Esophagus squamous epithelium (tissue), 5 donors: ENCODE results near the gene KREMEN1. TPM values are rescaled to one million over a fixed set of nuclear protein-coding genes. Genes with fewer than 3 reads are reported as not detected.

ENCODE experiments used
- DNase-seq: peaks from one replicate; lab custom pipeline; 2025; lab: John Stamatoyannopoulos, UW
- H3K27ac ChIP-seq, 4 donors: fragments of 200-600 bp; sonication (generic); one replicate each; pipeline ENCODE4 v1.5.1; 2016 to 2019; ENCODE audit warnings: mild to moderate bottlenecking in 1 of 4
- H3K27me3 ChIP-seq, 4 donors: fragments of 200-600 bp; sonication (generic); 1 replicate in 3 of 4; 2 replicates in 1 of 4; pipeline versions ENCODE4 v1.5.1 to v1.6.0; 2017 to 2021; ENCODE audit warnings: antibody characterized with exemption in 1 of 4
- H3K36me3 ChIP-seq, 3 donors: fragments of 200-600 bp; sonication (generic); one replicate each; pipeline ENCODE4 v1.5.1; 2016 to 2019
- H3K4me1 ChIP-seq, 3 donors: fragments of 200-600 bp; sonication (generic); one replicate each; pipeline ENCODE4 v1.5.1; 2017 to 2019
- H3K4me3 ChIP-seq, 4 donors: fragments of 200-600 bp; sonication (generic); 1 replicate in 3 of 4; 2 replicates in 1 of 4; pipeline ENCODE4 v1.5.1; 2016 to 2019; ENCODE audit warnings: mild to moderate bottlenecking in 2 of 4, moderate library complexity in 1 of 4
- H3K9me3 ChIP-seq, 3 donors: fragments of 200-600 bp; sonication (generic); one replicate each; pipeline ENCODE4 v1.5.1; 2016 to 2019
- CTCF ChIP-seq, 6 experiments: fragments of 450-650 bp in 4 of 6; fragments of 200-600 bp in 2 of 6; sonication (generic) in 2 of 6; IDR thresholded peaks; one replicate each; pipeline ENCODE4 v1.5.1; 2016 to 2019; ENCODE audit warnings: antibody characterized with exemption in 6 of 6, mild to moderate bottlenecking in 4 of 6, moderate library complexity in 4 of 6
- POLR2A ChIP-seq, 4 donors: fragments of 450-650 bp; IDR thresholded peaks; one replicate each; pipeline ENCODE4 v1.6.1; 2017; ENCODE audit warnings: antibody characterized with exemption in 4 of 4, mild to moderate bottlenecking in 4 of 4, moderate library complexity in 3 of 4
- WGBS, 2 donors: methylation state at CpG; one replicate each; pipeline ENCODE4 v1.1.5; 2018; 5-methylcytosine and 5-hydroxymethylcytosine counted together
- intact Hi-C: fragments of 100-400 bp; cut with DNase I; formaldehyde crosslinking; loops from one replicate; pipeline ENCODE4 v1.15.0; 2022
- total RNA-seq, 4 donors: library from RNA; depleted of rRNA; stranded (reverse); fragments of >200 nt; gene quantifications; one replicate each; pipeline ENCODE4 v1.1.0, GENCODE V29; 2016
- donor health status: DM: yes; HTN: yes; CAD: no.

Gene KREMEN1
- total RNA-seq, 4 donors from 2014 or later, result 34.3 to 64.8 (median 47.7) TPM

- H3K36me3 ChIP-seq, result peaks cover 0 to 10% (median 4%) of the 10 kb centered on the region in 3 donors
- no peak overlapping the region for H3K27ac ChIP-seq
- TF ChIP-seq CTCF (IDR thresholded peaks at IDR 0.05) (no peak), POLR2A (IDR thresholded peaks at IDR 0.05) (no peak)
- 79 to 81% methylated on average over 5 to 14 of the region's 14 CpGs for WGBS, 2 donors
- peaks cover 0 to 1% (median 0%) of the 10 kb centered on the region in 3 donors for H3K4me1 ChIP-seq
- intact Hi-C loops, result no loop called here
- no peak for DNase-seq
- no peaks in the 10 kb centered on the region for H3K27me3 ChIP-seq
- no peak overlapping the region for H3K4me3 ChIP-seq
- no peaks in the 10 kb centered on the region for H3K9me3 ChIP-seq
Observed at GRCh38 chr22:29055192-29055830, 17.5 kb upstream of the KREMEN1 start.

- no peak for DNase-seq
- no peaks in the 10 kb centered on the region for H3K27me3 ChIP-seq
- TF ChIP-seq CTCF (IDR thresholded peaks at IDR 0.05), result no peak
- no peak for TF ChIP-seq POLR2A (IDR thresholded peaks at IDR 0.05)
- H3K9me3 ChIP-seq, result no peaks in the 10 kb centered on the region
- no peaks in the 10 kb centered on the region for H3K36me3 ChIP-seq
- intact Hi-C loops, result no loop called here
- H3K4me1 ChIP-seq, result no peaks in the 10 kb centered on the region
- 94 to 96% methylated on average over 3 of the region's 3 CpGs for WGBS, 2 donors
- H3K27ac ChIP-seq, result no peak overlapping the region
- H3K4me3 ChIP-seq, result no peak overlapping the region
Observed at GRCh38 chr22:29056472-29056871, 16.4 kb upstream of the KREMEN1 start.

- intact Hi-C loops, result no loop called here
- Histone ChIP-seq H3K27me3 (no peaks in the 10 kb centered on the region), H3K4me3 (no peak overlapping the region), H3K4me1 (no peaks in the 10 kb centered on the region), H3K36me3 (no peaks in the 10 kb centered on the region), H3K27ac (no peak overlapping the region), H3K9me3 (no peaks in the 10 kb centered on the region)
- no peak for TF ChIP-seq POLR2A (IDR thresholded peaks at IDR 0.05)
- no peak for TF ChIP-seq CTCF (IDR thresholded peaks at IDR 0.05)
- WGBS, 2 donors, result 72 to 81% methylated on average over 11 of the region's 12 CpGs
- no peak for DNase-seq
Observed at GRCh38 chr22:29060251-29060869, 12.5 kb upstream of the KREMEN1 start.

- H3K36me3 ChIP-seq, result no peaks in the 10 kb centered on the region
- WGBS, 2 donors, result 51 to 68% methylated on average over 6 to 7 of the region's 7 CpGs
- DNase-seq, result no peak
- intact Hi-C loops, result no loop called here
- TF ChIP-seq POLR2A (IDR thresholded peaks at IDR 0.05), result no peak
- no peak for TF ChIP-seq CTCF (IDR thresholded peaks at IDR 0.05)
- H3K27ac ChIP-seq, result no peak overlapping the region
- no peaks in the 10 kb centered on the region for H3K4me1 ChIP-seq
- no peaks in the 10 kb centered on the region for H3K27me3 ChIP-seq
- no peaks in the 10 kb centered on the region for H3K9me3 ChIP-seq
- H3K4me3 ChIP-seq, result no peak overlapping the region
Observed at GRCh38 chr22:29060931-29061330, 11.9 kb upstream of the KREMEN1 start.

GRCh38 chr22:29061773-29062172 lies 11.1 kb upstream of the KREMEN1 start, which contains the start of gene C22orf31:
Gene C22orf31, minus strand, starts transcription at chr22:29061831. Its CDS starts 39 bp downstream, at chr22:29061792.
- Histone ChIP-seq H3K4me1 (no peaks in the 10 kb centered on the region), H3K4me3 (no peak within 1 kb of the TSS), H3K27ac (no peak within 1 kb of the TSS), H3K36me3 (no peaks in the 10 kb centered on the region), H3K9me3 (no peaks in the 10 kb centered on the region), H3K27me3 (no peaks in the 10 kb centered on the region)
- intact Hi-C loops, result no loop called here
- TF ChIP-seq CTCF (IDR thresholded peaks at IDR 0.05) (no peak), POLR2A (IDR thresholded peaks at IDR 0.05) (no peak)
- no peak for DNase-seq
- WGBS, 2 donors, result 43 to 60% methylated on average over 2 of the region's 2 CpGs
